KG1 (cell line): ENCODE measurements around the gene ERC2.

Source experiments
- DNase-seq: peaks from one replicate; lab custom pipeline; 2025; lab: John Stamatoyannopoulos, UW

Gene ERC2

GRCh38 chr3:55555873-55556618 is 912.2 kb downstream of the ERC2 start:
- DNase-seq = no peak

- no peak for DNase-seq
These were observed 913.4 kb downstream of the ERC2 start for GRCh38 chr3:55554634-55555425.

- no peak for DNase-seq
These were observed 916.6 kb downstream of the ERC2 start for GRCh38 chr3:55551644-55552043.

DNA sequence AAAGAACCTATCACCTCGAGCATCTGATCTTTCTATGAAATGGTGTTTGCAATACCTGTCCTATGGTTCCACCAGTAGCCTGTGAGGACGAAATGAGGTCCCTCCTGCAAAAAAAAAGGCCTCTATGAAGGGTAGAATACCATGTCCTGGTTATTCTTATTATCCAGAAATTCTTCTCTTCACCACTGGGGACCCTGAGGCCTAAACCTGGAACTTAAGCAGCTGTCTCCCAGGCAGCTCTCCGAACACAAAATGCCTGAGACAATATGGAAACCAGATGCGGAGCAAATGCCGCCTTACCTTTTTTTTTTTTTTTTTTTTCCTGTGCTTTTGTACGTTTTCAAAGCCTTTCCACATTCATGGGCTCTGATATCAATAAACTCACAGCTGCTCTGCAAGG is 919.1 kb downstream of the ERC2 start:
- no peak for DNase-seq

DNA sequence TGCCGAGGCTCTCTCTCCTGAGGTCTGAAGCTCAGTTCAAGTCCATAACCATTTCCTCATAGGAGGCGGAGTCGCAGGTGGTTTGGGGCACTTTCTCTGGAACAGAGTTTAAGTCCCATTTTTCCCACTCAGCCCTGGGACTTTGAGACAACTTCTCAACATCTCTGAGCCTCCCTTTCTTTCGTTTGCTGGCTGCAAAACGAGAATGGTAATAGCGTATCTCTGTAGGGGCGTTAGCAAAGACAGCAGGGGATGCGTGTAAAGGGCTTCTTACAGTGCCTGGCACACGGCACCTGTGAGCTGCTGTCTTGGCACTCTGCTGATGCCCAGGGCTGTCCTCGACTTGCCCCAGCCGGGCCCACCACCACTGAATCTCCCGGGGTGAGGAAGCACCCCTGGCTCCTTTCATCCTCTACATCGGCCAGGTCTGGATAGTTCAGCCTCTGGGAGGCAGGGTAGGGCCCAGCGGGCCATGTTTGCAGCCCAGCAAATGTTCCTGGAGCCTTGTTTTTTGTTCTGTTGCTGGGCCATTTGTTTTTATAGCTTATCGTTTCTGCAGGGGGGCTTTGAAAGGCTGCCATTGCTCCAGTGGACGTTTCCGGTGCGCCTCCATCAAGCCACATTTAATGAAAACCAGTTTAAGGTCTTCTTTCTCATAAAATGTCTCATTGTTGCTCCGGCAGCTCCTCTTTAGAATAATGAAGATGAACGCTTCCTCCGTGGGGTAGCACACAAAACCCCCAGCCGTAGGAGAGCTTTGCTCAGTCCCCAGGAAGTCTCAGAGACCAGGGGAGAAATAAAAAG is 921.2 kb downstream of the ERC2 start:
- no peak for DNase-seq

GRCh38 chr3:55545995-55546394 is 922.3 kb downstream of the ERC2 start:
- no peak for DNase-seq

DNA sequence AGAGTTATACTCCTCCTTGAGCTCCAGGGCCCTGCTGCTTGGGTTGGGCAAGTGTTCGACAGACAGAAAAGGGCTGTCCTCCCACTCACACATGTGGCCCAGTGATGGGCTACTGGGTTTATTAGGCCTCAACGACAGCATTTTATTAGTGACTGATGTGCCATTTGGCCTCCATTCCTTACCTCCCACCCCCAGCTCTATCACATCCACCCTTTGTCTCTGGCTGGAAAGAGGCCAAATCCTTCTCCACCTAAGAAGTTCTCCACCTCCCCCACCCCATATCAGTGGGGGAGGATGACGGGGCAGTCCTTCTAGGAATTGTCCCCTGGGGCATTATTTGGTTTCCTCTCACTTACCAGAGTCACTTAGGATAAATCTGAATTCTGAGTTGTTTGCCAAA is 924.0 kb downstream of the ERC2 start:
- DNase-seq = no peak

- no peak for DNase-seq
These were observed 925.1 kb downstream of the ERC2 start for GRCh38 chr3:55543181-55543614.

GRCh38 chr3:55541456-55541855 is 926.8 kb downstream of the ERC2 start:
- no peak for DNase-seq

DNA sequence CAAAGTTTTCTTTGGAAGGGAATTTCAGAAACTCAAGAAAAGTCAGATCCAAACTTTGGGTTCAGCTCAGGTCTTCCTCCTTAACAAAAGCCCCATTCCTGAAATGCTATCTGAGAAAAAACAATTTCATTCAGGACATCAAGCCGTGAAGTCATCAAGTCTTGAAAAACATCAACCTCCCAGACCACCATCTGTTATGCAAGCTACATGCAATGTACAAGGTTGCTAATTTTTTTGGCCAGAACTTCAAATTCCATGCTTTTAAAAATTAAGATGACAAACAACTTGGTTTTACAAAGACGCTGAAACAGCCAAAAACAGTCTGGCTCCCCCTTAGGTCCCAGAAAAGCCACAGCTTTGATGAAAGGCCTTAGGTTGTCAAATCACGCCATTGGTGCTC is 927.3 kb downstream of the ERC2 start:
- DNase-seq = no peak

DNA sequence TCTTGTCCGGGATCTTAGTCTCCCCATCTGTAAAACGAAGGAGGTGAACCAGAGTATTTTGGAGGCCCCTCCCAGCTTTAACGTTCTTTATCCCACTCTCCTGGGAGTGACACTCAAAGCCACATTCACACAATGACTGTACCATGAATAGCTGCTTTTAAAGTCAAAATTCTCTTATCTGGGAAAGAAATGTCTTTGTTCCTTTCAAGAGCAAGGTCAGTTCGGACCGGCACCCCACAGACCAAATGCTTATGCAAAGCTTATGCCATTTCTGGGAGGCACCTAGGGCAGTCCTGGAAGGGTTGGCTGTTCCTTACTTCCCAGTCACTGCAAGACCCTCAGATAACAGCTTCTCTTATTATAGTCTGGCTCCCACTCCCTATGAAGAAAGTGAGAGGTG is 927.7 kb downstream of the ERC2 start:
- DNase-seq = no peak

DNA sequence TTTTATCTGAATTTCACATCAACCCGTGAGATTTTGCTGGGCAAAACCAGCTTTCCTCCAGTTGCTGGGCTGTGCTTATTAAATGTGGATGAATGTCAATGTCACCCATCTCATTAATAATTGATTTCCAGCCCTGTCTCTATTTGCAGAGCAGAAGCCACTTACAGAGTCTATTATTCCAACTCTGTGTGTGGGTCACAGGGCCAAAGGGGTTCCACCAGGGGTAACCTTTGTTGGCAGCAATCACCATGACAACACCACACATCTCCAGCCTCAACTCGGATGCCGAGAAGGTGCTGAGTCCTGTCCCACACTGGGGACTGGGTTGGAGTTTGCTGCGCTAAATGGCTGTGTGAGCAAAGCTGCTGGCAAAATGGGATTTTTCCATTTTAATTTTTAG is 930.1 kb downstream of the ERC2 start:
- no peak for DNase-seq

GRCh38 chr3:55537563-55537962 is 930.7 kb downstream of the ERC2 start:
- DNase-seq = no peak

- DNase-seq = no peak
These were observed 931.1 kb downstream of the ERC2 start for GRCh38 chr3:55537129-55537528.

DNA sequence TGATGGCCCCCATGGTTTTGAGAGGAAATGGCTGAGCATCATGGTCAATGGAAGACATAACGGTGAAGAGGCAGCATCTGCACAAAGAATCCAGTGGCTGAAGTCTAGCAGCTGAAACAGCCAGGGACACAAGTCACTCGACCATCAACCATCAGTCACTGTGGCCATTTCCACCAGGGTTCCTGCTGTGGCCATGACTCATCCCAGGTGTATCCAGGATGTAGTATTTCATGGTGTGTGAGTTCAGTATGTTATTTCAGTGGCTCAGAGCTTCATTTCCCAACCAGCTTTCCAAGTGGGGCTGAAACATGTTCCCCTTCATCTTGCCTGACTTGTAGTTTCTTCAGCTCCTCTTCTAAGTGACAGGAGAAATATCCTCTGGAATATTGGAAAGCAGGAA is 933.4 kb downstream of the ERC2 start:
- no peak for DNase-seq

- no peak for DNase-seq
These were observed 935.5 kb downstream of the ERC2 start for GRCh38 chr3:55532806-55533205.

GRCh38 chr3:55531321-55531720 is 936.9 kb downstream of the ERC2 start:
- DNase-seq = no peak

- no peak for DNase-seq
These were observed 940.9 kb downstream of the ERC2 start for GRCh38 chr3:55527361-55527760.

DNA sequence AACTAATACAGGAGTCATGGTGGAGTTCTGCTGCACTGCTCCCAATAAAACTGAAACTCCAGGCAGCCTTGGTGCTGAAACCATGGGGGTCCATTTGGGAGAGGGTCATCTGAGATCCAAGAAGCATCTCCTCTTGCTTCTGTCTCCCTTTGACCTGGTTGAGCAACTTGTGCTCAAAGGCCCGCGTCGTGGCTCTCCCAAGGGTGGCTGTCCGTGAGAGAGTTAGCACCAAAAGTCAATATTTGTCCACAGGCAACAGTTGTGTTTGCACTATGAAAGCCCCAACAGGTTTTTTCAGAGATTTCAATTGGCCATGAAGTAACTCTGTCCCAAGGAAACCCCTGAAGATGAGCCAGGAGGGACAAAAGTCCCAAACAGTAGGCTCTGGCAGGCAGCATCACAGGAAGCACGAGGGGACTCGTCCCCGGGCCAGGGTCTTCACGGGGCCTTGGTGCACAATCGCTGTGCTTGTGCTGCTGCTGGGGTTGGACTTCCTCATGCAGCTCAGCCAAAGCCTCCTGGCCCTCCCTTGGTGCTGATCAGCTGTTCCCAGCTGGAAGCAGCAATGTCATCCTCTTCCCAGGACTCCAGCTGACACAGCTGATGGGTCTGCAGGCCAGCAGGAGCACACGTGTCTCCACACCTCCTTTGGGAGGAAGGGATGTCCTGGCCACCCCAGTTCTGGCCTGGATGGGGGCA is 941.8 kb downstream of the ERC2 start:
- no peak for DNase-seq

DNA sequence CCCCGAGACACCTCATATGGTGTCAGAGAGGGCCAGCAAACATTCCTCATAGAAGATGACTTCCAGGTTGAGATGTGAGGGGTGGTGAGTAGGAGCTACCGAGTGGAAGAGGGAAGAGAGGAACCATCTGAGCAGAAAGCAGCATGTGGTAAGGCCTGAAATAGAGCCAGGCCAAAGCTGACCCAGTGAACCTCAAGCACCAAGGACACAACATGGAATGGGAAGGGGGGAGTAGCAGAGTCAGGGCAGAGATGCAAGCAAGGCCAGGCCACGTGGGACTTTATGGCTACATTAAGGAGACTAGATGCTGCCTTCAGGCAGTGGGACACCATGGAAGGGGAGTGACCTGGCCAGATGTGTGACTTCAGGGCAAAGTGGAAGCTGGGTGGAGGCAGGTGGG is 942.8 kb downstream of the ERC2 start:
- DNase-seq = no peak

GRCh38 chr3:55524565-55525244 is 943.6 kb downstream of the ERC2 start:
- DNase-seq = no peak

DNA sequence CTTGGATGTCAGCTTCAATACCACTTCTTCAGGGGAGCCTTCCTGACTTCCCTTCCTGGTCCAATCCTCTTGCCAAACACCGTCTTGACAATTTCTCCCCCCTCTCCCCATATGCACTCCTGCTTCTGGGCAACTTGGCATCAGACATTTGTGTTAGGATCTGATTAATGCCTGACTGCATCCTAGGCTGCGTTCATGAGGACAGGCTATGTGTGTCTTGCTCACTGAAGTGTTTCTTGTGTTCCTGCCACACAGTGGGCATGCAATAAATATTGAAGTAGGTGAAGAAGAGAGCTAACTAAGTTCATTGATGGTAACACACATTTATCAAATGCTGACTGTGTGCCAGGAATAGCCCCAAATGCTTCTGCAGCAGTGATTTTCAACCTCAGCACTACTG is 944.8 kb downstream of the ERC2 start:
- no peak for DNase-seq
